ENCODE data around the gene WDR74.

Gene WDR74

GRCh38 chr11:62858201-62858600 is 18.8 kb upstream of the WDR74 start:
- H3K4me3 ChIP-seq (ENCODE audit: control insufficient read depth, low read depth, low read length), result no peak overlapping the region
- no peak for DNase-seq (ENCODE audit: low read depth)
- no peak for TF ChIP-seq CTCF (conservative IDR thresholded peaks at IDR 0.05; ENCODE audit: control insufficient read depth, insufficient read depth, low read depth, low read length)

GRCh38 chr11:62857541-62857982 is 18.2 kb upstream of the WDR74 start:
- no peak for TF ChIP-seq CTCF (conservative IDR thresholded peaks at IDR 0.05; ENCODE audit: control insufficient read depth, insufficient read depth, low read depth, low read length)
- DNase-seq (ENCODE audit: low read depth), result no peak
- peak overlapping the region; percentile 6 for H3K4me3 ChIP-seq (ENCODE audit: control insufficient read depth, low read depth, low read length)

DNA sequence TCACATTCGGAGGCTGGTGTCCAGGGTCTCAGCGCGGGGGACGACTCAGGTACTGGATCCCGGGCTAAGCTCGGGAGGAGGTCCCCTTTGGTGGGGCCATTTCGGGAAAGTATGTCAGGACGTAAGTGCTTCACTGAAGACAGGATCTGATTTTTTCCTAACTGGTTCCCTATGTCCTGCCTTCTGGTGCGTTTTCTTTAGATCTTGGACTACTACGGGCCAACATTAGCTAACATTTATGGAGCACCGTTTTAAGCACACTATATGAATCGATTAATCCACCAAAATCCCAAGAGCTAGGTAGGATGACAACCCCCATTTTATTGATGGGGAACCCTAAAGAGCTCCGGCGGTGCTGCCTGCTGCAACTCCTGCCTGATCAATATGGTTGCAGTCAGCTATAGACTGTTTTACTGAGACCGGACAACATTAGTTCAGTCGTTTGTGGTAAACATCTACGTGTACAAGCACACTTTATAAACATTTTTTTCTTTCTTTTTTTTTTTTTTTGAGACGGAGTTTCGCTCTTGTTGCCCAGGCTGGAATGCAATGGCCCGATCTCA is 17.0 kb upstream of the WDR74 start:
- peak overlapping the region; percentile 71 for H3K4me3 ChIP-seq (ENCODE audit: control insufficient read depth, low read depth, low read length)
- TF ChIP-seq CTCF (conservative IDR thresholded peaks at IDR 0.05; ENCODE audit: control insufficient read depth, insufficient read depth, low read depth, low read length), result no peak
- peak; percentile 16 for DNase-seq (ENCODE audit: low read depth)

DNA sequence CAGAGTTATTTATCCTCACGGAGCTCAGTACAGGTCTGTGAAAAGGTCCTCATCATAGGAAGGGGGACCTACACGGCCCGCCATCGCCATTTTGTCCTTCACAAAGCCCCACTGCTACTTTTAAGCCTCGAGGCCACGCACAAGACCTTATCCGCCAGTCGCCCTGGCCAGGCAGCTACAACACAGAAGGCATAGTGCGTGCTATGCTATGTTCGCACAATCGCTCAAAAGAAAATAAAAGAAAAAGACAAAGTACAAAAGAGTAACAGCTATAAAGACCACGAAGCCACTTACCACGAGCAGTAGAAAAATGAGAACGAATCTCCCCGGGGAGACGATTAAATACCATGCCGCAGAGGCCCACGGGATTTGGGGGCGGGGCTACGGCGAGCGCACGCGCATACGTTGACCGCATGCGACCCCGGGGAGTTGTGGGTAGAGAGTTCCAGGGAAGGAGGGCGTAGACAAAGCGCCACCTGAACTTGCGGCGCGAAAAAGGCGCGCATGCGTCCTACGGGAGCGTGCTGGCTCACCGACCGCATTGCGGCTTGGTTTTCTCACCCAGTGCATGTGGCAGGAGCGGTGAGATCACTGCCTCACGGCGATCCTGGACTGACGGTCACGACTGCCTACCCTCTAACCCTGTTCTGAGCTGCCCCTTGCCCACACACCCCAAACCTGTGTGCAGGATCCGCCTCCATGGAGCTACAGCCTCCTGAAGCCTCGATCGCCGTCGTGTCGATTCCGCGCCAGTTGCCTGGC is 16.4 kb upstream of the WDR74 start:
- peak; percentile 98 for DNase-seq (ENCODE audit: low read depth)
- no peak for TF ChIP-seq CTCF (conservative IDR thresholded peaks at IDR 0.05; ENCODE audit: control insufficient read depth, insufficient read depth, low read depth, low read length)
- H3K4me3 ChIP-seq (ENCODE audit: control insufficient read depth, low read depth, low read length), result peak overlapping the region; percentile 71

GRCh38 chr11:62854825-62855570 is 15.6 kb upstream of the WDR74 start:
- DNase-seq (ENCODE audit: low read depth), result peak; percentile 16
- TF ChIP-seq CTCF (conservative IDR thresholded peaks at IDR 0.05; ENCODE audit: control insufficient read depth, insufficient read depth, low read depth, low read length), result no peak
- H3K4me3 ChIP-seq (ENCODE audit: control insufficient read depth, low read depth, low read length), result peak overlapping the region; percentile 71

DNA sequence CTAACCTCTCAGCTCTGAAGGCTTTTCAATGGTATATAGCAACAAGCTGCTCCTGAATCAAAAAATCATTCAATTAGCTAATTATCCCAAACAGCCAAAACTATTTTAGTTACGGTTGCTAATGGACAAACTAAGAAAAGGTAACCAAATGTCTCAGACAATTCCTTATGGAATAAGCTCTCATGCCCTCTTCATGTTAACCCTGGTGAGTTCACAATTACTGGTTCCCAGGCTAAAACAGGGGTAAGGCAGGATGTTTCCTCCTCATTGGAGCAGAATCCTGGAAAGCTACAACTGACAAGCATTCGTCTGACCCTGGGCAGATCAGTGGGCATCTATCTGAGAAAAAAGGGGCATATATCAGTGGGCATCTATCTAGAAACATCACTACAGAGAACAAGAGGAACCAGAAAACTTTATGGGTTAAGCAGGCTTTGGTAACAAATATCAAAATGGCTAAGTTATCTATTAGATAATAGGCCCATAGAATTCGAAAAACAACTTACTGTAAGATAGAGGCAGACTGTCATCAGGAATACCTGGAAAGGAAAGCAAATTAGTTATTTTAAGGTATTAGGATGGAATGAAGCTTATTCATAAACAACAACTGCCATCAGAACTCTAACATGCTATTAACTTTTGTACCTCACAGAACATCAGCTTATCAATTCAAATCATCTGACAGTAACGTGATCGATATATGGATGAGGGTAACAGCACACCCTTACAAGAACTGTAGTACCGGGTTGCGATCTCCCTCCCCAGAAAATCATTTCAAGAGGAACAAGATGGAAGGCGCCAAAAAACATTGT is 14.8 kb upstream of the WDR74 start:
- H3K4me3 ChIP-seq (ENCODE audit: control insufficient read depth, low read depth, low read length), result peak overlapping the region; percentile 71
- no peak for TF ChIP-seq CTCF (conservative IDR thresholded peaks at IDR 0.05; ENCODE audit: control insufficient read depth, insufficient read depth, low read depth, low read length)
- no peak for DNase-seq (ENCODE audit: low read depth)
